Nephron progenitor cell (in vitro differentiated cells): Measurements from ENCODE around the gene PATJ.
A peak's percentile ranks its signal among the peaks of the same experiment; 100 is the strongest.

Experiments used
- DNase-seq: peaks from one replicate; pipeline ENCODE4 v3.0.0; 2021
- H3K27ac Mint-ChIP-seq: 2 replicates; pipeline ENCODE4 v1.8.0; 2021; ENCODE audit warnings: mild to moderate bottlenecking, moderate library complexity, mixed read lengths
- H3K27me3 Mint-ChIP-seq: 2 replicates; pipeline ENCODE4 v1.8.0; 2021; ENCODE audit warnings: mild to moderate bottlenecking, low read depth, mixed read lengths; ENCODE audit not compliant: poor library complexity
- H3K36me3 Mint-ChIP-seq: 2 replicates; pipeline ENCODE4 v1.8.0; 2021; ENCODE audit warnings: low read depth, mixed read lengths
- H3K4me1 Mint-ChIP-seq: 2 replicates; pipeline ENCODE4 v1.8.0; 2021; ENCODE audit warnings: mixed read lengths
- H3K4me3 Mint-ChIP-seq: 2 replicates; pipeline ENCODE4 v1.8.0; 2021; ENCODE audit warnings: mild to moderate bottlenecking, moderate library complexity, mixed read lengths
- H3K9me3 Mint-ChIP-seq: 2 replicates; pipeline ENCODE4 v1.8.0; 2021; ENCODE audit warnings: mild to moderate bottlenecking, moderate library complexity, mixed read lengths
- CTCF ChIP-seq: fragments of 200-600 bp; sonication (generic); IDR thresholded peaks from 2 replicates; pipeline ENCODE4 v1.5.0; 2021; ENCODE audit warnings: antibody characterized with exemption

Gene PATJ

DNA sequence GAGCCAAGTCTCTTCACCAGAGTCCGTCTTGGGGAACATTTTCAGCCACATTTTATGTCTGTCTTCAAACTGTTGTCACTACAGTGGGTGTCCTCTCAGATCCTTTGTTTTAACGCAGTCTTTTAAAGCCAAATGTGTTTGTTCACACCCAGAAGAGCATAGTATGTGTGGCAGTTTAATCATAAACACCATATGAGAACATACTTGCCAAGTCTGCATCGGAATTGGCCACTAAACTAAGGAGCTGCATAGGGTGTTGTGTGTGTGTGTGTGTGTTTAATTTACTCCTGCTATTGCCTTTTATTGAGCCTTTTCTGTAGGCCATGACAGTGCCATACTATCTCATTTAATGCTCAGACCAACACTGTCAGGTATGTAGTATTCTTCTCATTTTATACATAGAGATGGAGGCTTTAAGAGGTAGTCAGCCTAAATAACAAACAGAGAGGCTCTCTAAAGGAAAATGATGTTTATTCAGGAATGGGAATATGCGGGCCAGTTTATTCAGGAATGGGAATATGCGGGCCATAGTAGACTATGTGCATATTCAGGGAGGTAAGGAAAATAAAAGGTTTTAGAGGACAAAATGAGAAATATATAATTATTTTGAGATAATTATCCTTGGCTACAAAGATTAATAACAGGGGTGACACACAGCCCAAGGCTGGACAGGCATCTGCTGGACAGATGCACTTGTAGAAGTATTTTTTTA lies 384.5 kb downstream of the PATJ start:
- Mint-ChIP-seq H3K4me1 (peaks cover 12% of the 10 kb centered on the region), H3K9me3 (no peaks in the 10 kb centered on the region), H3K27me3 (no peaks in the 10 kb centered on the region), H3K27ac (peak overlapping the region; percentile 37), H3K36me3 (no peaks in the 10 kb centered on the region), H3K4me3 (no peak overlapping the region)
- no peak for DNase-seq
- no peak for TF ChIP-seq CTCF

DNA sequence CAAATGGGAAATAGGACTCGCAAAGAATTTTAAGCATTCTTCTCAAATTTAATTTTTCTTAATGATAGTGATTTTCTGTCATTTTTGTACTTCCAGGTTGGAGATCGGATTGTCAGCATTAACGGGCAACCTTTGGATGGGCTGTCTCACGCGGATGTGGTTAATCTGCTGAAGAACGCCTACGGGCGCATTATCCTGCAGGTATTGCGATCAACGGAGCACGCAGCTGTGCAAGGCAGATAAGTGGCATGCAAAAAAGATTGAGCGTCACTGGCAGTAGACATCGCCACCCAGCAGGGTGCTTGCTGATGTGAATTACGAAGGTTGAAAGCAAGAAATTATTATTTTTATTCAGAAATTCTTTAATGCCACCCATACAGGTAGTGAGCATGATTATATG lies 386.5 kb downstream of the PATJ start:
- H3K27ac Mint-ChIP-seq = no peak overlapping the region
- H3K4me3 Mint-ChIP-seq = no peak overlapping the region
- H3K4me1 Mint-ChIP-seq = peaks cover 12% of the 10 kb centered on the region
- H3K36me3 Mint-ChIP-seq = no peaks in the 10 kb centered on the region
- DNase-seq = no peak
- no peaks in the 10 kb centered on the region for H3K27me3 Mint-ChIP-seq
- no peaks in the 10 kb centered on the region for H3K9me3 Mint-ChIP-seq
- TF ChIP-seq CTCF = no peak

GRCh38 chr1:62131093-62131725 lies 388.9 kb downstream of the PATJ start:
- Mint-ChIP-seq H3K4me3 (no peak overlapping the region), H3K9me3 (no peaks in the 10 kb centered on the region), H3K36me3 (no peaks in the 10 kb centered on the region), H3K4me1 (peaks cover 12% of the 10 kb centered on the region), H3K27me3 (no peaks in the 10 kb centered on the region), H3K27ac (no peak overlapping the region)
- peak; percentile 86 for TF ChIP-seq CTCF
- peak; percentile 50 for DNase-seq

DNA sequence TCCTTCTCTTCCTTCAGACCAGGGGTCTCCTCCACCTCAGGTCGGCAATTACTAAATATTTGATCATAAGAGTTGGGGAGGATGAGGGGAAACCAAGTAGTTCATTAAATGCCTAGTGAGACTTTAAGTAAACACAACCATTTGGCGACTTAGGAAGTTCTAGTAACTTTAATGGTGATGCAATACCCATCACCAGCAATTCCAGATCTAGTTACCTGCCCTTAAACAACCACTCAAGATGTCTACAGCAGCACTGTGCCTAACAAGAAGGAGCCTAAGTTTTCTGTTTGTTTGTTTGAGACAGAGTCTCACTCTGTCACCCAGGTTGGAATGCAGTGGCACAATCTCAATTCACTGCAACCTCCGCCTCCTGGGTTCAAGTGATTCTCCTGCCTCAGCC lies 395.7 kb downstream of the PATJ start:
- Mint-ChIP-seq H3K27ac (peak overlapping the region; percentile 82), H3K9me3 (no peaks in the 10 kb centered on the region), H3K27me3 (peaks cover 2% of the 10 kb centered on the region), H3K36me3 (no peaks in the 10 kb centered on the region), H3K4me3 (no peak overlapping the region), H3K4me1 (peaks cover 13% of the 10 kb centered on the region)
- no peak for TF ChIP-seq CTCF
- DNase-seq = no peak

GRCh38 chr1:62139410-62139809 lies 397.1 kb downstream of the PATJ start:
- no peaks in the 10 kb centered on the region for H3K9me3 Mint-ChIP-seq
- no peaks in the 10 kb centered on the region for H3K36me3 Mint-ChIP-seq
- TF ChIP-seq CTCF = no peak
- H3K4me3 Mint-ChIP-seq = no peak overlapping the region
- no peak overlapping the region for H3K27ac Mint-ChIP-seq
- H3K27me3 Mint-ChIP-seq = peaks cover 2% of the 10 kb centered on the region
- no peak for DNase-seq
- peaks cover 13% of the 10 kb centered on the region for H3K4me1 Mint-ChIP-seq

DNA sequence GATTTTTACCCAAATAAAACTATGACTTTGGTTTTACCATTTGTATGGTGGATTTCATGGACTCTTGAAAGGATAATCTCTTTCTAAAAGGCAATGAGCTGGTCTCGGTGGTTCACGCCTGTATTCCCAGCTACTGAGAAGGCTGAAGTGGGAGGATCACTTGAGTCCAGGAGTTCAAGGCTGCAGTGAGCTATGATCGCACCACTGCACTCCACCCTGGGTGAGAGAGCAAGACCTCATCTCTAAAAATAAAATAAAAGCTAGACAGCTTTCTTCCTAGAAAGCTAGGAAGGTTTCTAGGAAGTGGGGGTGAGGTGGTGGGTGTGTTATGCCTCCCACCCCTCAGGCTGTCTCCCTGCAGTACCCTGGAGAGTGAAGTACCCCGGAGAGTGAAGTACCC lies 398.4 kb downstream of the PATJ start:
- Mint-ChIP-seq H3K27me3 (peaks cover 2% of the 10 kb centered on the region), H3K27ac (no peak overlapping the region), H3K4me3 (no peak overlapping the region), H3K4me1 (peaks cover 13% of the 10 kb centered on the region), H3K36me3 (no peaks in the 10 kb centered on the region), H3K9me3 (no peaks in the 10 kb centered on the region)
- DNase-seq = no peak
- TF ChIP-seq CTCF = no peak
